Caco-2 (cell line): ENCODE data around the gene PNMA8A. TPM values are rescaled to one million over a fixed set of nuclear protein-coding genes. Genes with fewer than 3 reads are reported as not detected.

Source experiments
- BruUV-seq: library from RNA; stranded (reverse); fragments of 400-500 nt; replicated peaks from 2 replicates; lab custom pipeline; 2021; lab: Mats Ljungman, UMichigan
- CTCF ChIA-PET: fragments of 300-600 bp; sonication (Branson Sonifier 250); formaldehyde crosslinking; loops from one replicate; lab custom pipeline; 2022; ENCODE audit warnings: antibody characterized with exemption; lab: Charles Lee
- POLR2A ChIA-PET: fragments of 300-600 bp; sonication (Branson Sonifier 250); formaldehyde crosslinking; loops from one replicate; lab custom pipeline; 2022; ENCODE audit warnings: antibody characterized with exemption; lab: Charles Lee
- DNase-seq, 2 experiments: peaks; one replicate each; pipeline versions ENCODE4 v3.0.0 to v3.0.0-alpha.2; 2020 to 2022
- H3K27me3 ChIP-seq: replicated peaks from 2 replicates; pipeline ENCODE4 v1.6.0; 2011; ENCODE audit warnings: low read length; ENCODE audit not compliant: control insufficient read depth, insufficient read depth
- H3K36me3 ChIP-seq: 2 replicates; pipeline ENCODE4 v1.5.1; 2011; ENCODE audit warnings: low read length; ENCODE audit not compliant: control insufficient read depth, insufficient read depth
- H3K4me1 ChIP-seq: fragments of 250-450 bp; sonication (Bioruptor Pico); 2 replicates; pipeline ENCODE4 v1.5.1; 2020; ENCODE audit warnings: mild to moderate bottlenecking
- H3K4me3 ChIP-seq: 2 replicates; pipeline ENCODE4 v1.5.1; 2011; ENCODE audit warnings: low read depth, mild to moderate bottlenecking, control low read depth, low read length
- H3K9me3 ChIP-seq: fragments of 250-450 bp; sonication (Bioruptor Pico); 2 replicates; pipeline ENCODE4 v1.5.1; 2020; ENCODE audit warnings: mild to moderate bottlenecking, moderate library complexity
- H3K27ac Mint-ChIP-seq: one replicate; pipeline ENCODE4 v1.8.0; 2022; ENCODE audit warnings: mixed read lengths; ENCODE audit not compliant: unreplicated experiment
- H3K27me3 Mint-ChIP-seq: one replicate; pipeline ENCODE4 v1.8.0; 2022; ENCODE audit warnings: mixed read lengths; ENCODE audit not compliant: insufficient read depth, unreplicated experiment
- H3K36me3 Mint-ChIP-seq: one replicate; pipeline ENCODE4 v1.8.0; 2022; ENCODE audit warnings: mild to moderate bottlenecking, mixed read lengths; ENCODE audit not compliant: insufficient read depth, unreplicated experiment
- H3K4me1 Mint-ChIP-seq: one replicate; pipeline ENCODE4 v1.8.0; 2022; ENCODE audit warnings: low read depth, mixed read lengths; ENCODE audit not compliant: unreplicated experiment
- H3K4me3 Mint-ChIP-seq: one replicate; pipeline ENCODE4 v1.8.0; 2022; ENCODE audit warnings: mild to moderate bottlenecking, moderate library complexity, mixed read lengths; ENCODE audit not compliant: unreplicated experiment
- H3K9me3 Mint-ChIP-seq: one replicate; pipeline ENCODE4 v1.8.0; 2022; ENCODE audit warnings: mixed read lengths; ENCODE audit not compliant: unreplicated experiment
- CTCF ChIP-seq, 2 experiments: fragments of 200-600 bp in 1 of 2; IDR thresholded peaks; 1 replicate in 1 of 2; 2 replicates in 1 of 2; pipeline versions ENCODE4 v1.5.1 to v1.8.0; 2011 to 2022; ENCODE audit warnings: antibody characterized with exemption in 1 of 2, control low read depth in 1 of 2, inconsistent platforms in 1 of 2, low read depth in 1 of 2, low read length in 1 of 2, mild to moderate bottlenecking in 1 of 2, moderate library complexity in 1 of 2; ENCODE audit not compliant: insufficient read depth in 1 of 2, severe bottlenecking in 1 of 2, unreplicated experiment in 1 of 2
- intact Hi-C: fragments of 100-400 bp; cut with micrococcal nuclease; formaldehyde crosslinking; loops from one replicate; pipeline ENCODE4 v1.10.0; 2022; ENCODE audit not compliant: unreplicated experiment
- total RNA-seq: library from RNA; stranded (reverse); gene quantifications from 2 replicates; pipeline ENCODE4 v1.2.3, GENCODE V29; 2022

Gene PNMA8A
- total RNA-seq, 1 experiment from 2014 or later, result not detected

- DNase-seq, result no peak
- Histone ChIP-seq H3K4me1 (no peaks in the 10 kb centered on the region), H3K27me3 (no peaks in the 10 kb centered on the region), H3K4me3 (no peak overlapping the region), H3K36me3 (no peaks in the 10 kb centered on the region), H3K9me3 (no peaks in the 10 kb centered on the region)
- Mint-ChIP-seq H3K27me3 (peaks cover 16% of the 10 kb centered on the region), H3K4me1 (peaks cover 6% of the 10 kb centered on the region), H3K36me3 (no peaks in the 10 kb centered on the region), H3K4me3 (no peak overlapping the region), H3K27ac (no peak overlapping the region), H3K9me3 (no peaks in the 10 kb centered on the region)
- no TSS peak for BruUV-seq
- no peak for TF ChIP-seq CTCF (IDR thresholded peaks at IDR 0.05; ENCODE audit: insufficient read depth in 1 of 2, low read depth in 1 of 2, low read length in 1 of 2, severe bottlenecking in 1 of 2, unreplicated experiment in 1 of 2)
- ChIA-PET CTCF (interaction anchor here (0.7 kb wide), 1 partner anchor 32 kb away, joined by 3 read pairs; no protein-coding TSS in a partner anchor), POLR2A (no interaction called here)
- intact Hi-C loops, result no loop called here
Observed at GRCh38 chr19:46429999-46430398, 41.4 kb downstream of the PNMA8A start.

- no TSS peak for BruUV-seq
- H3K27me3 Mint-ChIP-seq, result peaks cover 16% of the 10 kb centered on the region
- H3K27ac Mint-ChIP-seq, result no peak within 1 kb of the TSS
Observed at GRCh38 chr19:46428239-46429135, 42.9 kb downstream of the PNMA8A start, which contains the start of gene PNMA8C. TSS of gene PNMA8C (minus strand) at chr19:46428936. CDS start at chr19:46428359, 577 bp downstream.

More at GRCh38 chr19:46428239-46429135, 42.9 kb downstream of the PNMA8A start, which contains the start of gene PNMA8C:
- ChIA-PET POLR2A (no interaction called here), CTCF (no interaction called here)
- Mint-ChIP-seq H3K9me3 (no peaks in the 10 kb centered on the region), H3K4me1 (peaks cover 6% of the 10 kb centered on the region), H3K4me3 (no peak within 1 kb of the TSS), H3K36me3 (no peaks in the 10 kb centered on the region)
- TF ChIP-seq CTCF (IDR thresholded peaks at IDR 0.05; ENCODE audit: insufficient read depth in 1 of 2, low read depth in 1 of 2, low read length in 1 of 2, severe bottlenecking in 1 of 2, unreplicated experiment in 1 of 2), result no peak
- DNase-seq, result no peak
- H3K4me3 ChIP-seq, result no peak within 1 kb of the TSS
- intact Hi-C loops, result no loop called here
- H3K4me1 ChIP-seq, result no peaks in the 10 kb centered on the region
- no peaks in the 10 kb centered on the region for H3K27me3 ChIP-seq
- H3K36me3 ChIP-seq, result no peaks in the 10 kb centered on the region
- no peaks in the 10 kb centered on the region for H3K9me3 ChIP-seq
